BLaER1 (cell line): ENCODE measurements around the gene SEPTIN7.
A peak's percentile ranks its signal among the peaks of the same experiment; 100 is the strongest.

Experiments
- H3K27ac ChIP-seq: shearing (Covaris generic); formaldehyde crosslinking; 2 replicates; pipeline ENCODE4 v1.8.1; 2022
- H3K27me3 ChIP-seq: shearing (Covaris generic); formaldehyde crosslinking; 2 replicates; pipeline ENCODE4 v1.8.1; 2022
- H3K36me3 ChIP-seq: shearing (Covaris generic); formaldehyde crosslinking; 2 replicates; pipeline ENCODE4 v1.8.1; 2022
- H3K4me1 ChIP-seq: shearing (Covaris generic); formaldehyde crosslinking; 2 replicates; pipeline ENCODE4 v1.8.1; 2022
- H3K4me2 ChIP-seq: shearing (Covaris generic); formaldehyde crosslinking; 2 replicates; pipeline ENCODE4 v1.8.1; 2022
- H3K4me3 ChIP-seq: shearing (Covaris generic); formaldehyde crosslinking; 2 replicates; pipeline ENCODE4 v1.8.1; 2022
- H3K9ac ChIP-seq: shearing (Covaris generic); formaldehyde crosslinking; 2 replicates; pipeline ENCODE4 v1.8.1; 2022
- H3K9me3 ChIP-seq: shearing (Covaris generic); formaldehyde crosslinking; 2 replicates; pipeline ENCODE4 v1.8.1; 2022
- H4K20me1 ChIP-seq: shearing (Covaris generic); formaldehyde crosslinking; 2 replicates; pipeline ENCODE4 v1.8.1; 2022
- Cebpa-rat ChIP-seq: shearing (Covaris generic); IDR thresholded peaks from 2 replicates; pipeline ENCODE4 v1.8.1; 2022

Gene SEPTIN7

DNA sequence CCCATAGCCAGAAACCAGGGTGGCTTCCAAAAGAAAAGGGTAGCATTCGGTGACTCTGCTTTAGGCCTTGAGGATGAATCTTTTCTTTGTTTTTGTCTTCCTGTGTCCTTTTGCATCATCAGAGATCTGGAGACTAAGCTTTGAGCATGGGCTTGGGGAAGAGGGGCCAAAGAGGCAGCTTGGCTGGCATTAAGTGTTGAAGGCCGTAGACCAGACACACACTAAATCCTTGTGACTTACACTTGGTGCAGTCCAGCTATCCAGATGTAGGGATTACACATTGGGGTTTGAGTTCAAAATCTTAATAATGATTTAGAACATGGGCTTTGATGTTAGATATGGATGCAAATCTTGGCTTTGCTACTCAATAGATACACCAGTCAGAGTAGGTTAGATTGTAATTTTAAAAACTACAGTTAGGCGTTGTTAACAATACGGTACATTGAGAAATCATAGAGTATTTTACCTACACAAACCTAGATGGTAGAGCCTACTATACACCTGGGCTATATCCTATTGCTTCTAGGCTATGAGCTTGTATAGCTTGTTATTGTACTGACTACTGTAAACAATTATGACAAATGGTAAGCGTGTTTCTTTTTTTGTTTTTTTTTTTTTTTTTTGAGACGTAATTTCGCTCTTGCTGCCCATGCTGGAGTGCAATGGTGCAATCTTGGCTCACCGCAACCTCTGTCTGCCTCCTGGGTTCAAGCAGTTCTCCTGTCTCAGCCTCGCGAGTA, 3.5 kb downstream of the SEPTIN7 start:
- Histone ChIP-seq H3K36me3 (peaks cover 53% of the 10 kb centered on the region), H3K4me2 (peak overlapping the region; percentile 90; the same call in 1 of the 2 replicates), H3K4me1 (peaks cover 29% of the 10 kb centered on the region), H4K20me1 (peaks cover 79% of the 10 kb centered on the region), H3K27ac (no peak overlapping the region), H3K9me3 (peaks cover 46% of the 10 kb centered on the region), H3K9ac (no peak overlapping the region), H3K27me3 (no peaks in the 10 kb centered on the region), H3K4me3 (no peak overlapping the region)
- no peak for TF ChIP-seq Cebpa-rat

DNA sequence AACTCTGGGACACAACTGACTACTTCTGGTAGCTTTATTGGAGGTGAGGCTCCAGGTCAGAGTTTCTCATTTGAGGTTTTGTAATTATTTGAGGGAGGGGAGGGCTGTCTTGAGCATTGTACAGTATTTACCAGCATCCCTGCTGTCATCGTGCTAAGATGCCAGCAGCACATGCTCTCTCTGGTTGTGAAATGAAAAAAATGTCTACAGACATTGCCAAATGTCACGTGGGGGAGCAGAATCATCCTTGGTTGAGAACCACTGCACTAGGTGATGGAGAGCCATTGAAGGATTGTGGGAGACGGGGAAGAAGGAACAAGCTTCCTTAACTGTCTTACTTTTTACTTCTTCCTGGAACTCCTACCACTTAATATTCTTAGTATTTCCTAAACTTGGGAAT, 5.0 kb downstream of the SEPTIN7 start:
- peaks cover 22% of the 10 kb centered on the region for H3K4me1 ChIP-seq
- H3K27me3 ChIP-seq: no peaks in the 10 kb centered on the region
- H4K20me1 ChIP-seq: peaks cover 94% of the 10 kb centered on the region
- H3K4me2 ChIP-seq: no peak overlapping the region
- no peak overlapping the region for H3K9ac ChIP-seq
- no peak overlapping the region for H3K27ac ChIP-seq
- peaks cover 60% of the 10 kb centered on the region for H3K9me3 ChIP-seq
- TF ChIP-seq Cebpa-rat: no peak
- H3K36me3 ChIP-seq: peaks cover 68% of the 10 kb centered on the region
- no peak overlapping the region for H3K4me3 ChIP-seq

DNA sequence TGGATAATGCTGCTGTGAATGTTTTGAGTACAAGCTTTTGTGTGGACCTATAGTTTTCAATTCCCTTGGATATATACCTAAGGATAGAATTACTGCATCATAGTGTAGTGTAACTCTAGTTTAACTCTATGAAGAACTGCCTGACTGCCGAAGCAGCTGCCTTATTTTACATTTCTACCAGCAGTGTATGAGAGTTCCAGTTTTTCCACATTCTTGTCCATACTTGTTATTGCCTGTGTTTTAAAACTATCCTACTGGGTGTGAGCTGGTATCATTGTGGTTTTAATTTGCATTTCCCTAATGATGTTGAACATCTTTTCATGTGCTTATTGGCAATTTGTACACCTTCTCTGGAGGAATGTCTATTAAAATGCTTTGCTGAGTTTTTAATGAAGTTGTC, 15.7 kb downstream of the SEPTIN7 start:
- Histone ChIP-seq H4K20me1 (peaks cover 99% of the 10 kb centered on the region), H3K4me3 (no peak overlapping the region), H3K4me2 (no peak overlapping the region), H3K9ac (no peak overlapping the region), H3K4me1 (no peaks in the 10 kb centered on the region), H3K27me3 (no peaks in the 10 kb centered on the region), H3K9me3 (peaks cover 96% of the 10 kb centered on the region), H3K36me3 (peaks cover 46% of the 10 kb centered on the region), H3K27ac (no peak overlapping the region)
- no peak for TF ChIP-seq Cebpa-rat

DNA sequence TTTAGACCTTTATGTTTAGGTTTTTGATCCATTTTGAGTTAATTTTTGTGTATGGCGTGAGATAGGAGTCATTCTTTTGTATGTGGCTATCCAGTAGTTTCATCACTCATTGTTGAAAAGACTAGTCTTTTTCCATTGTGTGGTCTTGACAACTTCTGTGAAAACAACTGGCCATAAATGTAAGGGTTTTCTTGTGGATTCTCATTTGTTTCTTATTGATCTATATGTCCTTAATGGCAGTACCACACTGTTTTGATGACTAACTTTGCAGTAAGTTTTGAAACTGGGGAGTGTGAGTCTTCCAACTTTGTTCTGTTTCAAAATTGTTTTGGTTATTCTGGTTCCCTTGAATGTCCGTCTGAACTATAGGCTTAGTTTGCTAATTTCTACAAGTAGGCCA, 16.3 kb downstream of the SEPTIN7 start:
- TF ChIP-seq Cebpa-rat: no peak
- Histone ChIP-seq H3K27me3 (no peaks in the 10 kb centered on the region), H3K9ac (no peak overlapping the region), H3K36me3 (peaks cover 48% of the 10 kb centered on the region), H3K27ac (no peak overlapping the region), H3K4me3 (no peak overlapping the region), H3K9me3 (peaks cover 97% of the 10 kb centered on the region), H4K20me1 (peaks cover 99% of the 10 kb centered on the region), H3K4me2 (no peak overlapping the region), H3K4me1 (no peaks in the 10 kb centered on the region)

DNA sequence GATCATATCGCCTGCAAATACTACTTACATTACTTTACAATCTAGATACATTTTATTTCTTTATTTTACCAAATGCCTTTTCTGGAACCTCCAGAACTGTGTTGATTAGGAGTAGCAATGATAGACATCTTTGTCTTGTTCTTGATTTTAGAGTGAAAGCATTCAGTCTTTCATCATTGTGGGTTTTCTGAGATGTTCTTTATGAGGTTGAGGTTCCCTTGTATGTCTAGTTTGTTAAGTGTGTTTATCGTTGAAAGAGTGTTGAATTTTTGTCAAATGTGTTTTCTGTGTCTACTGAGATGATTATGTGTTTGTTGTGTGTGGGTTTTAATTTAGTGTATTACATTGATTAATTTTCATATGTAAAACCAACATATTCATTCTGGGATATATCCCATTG, 17.1 kb downstream of the SEPTIN7 start:
- H4K20me1 ChIP-seq: peaks cover 99% of the 10 kb centered on the region
- no peak overlapping the region for H3K27ac ChIP-seq
- no peak overlapping the region for H3K4me3 ChIP-seq
- peaks cover 97% of the 10 kb centered on the region for H3K9me3 ChIP-seq
- H3K36me3 ChIP-seq: peaks cover 54% of the 10 kb centered on the region
- no peaks in the 10 kb centered on the region for H3K27me3 ChIP-seq
- no peak for TF ChIP-seq Cebpa-rat
- no peak overlapping the region for H3K9ac ChIP-seq
- no peak overlapping the region for H3K4me2 ChIP-seq
- no peaks in the 10 kb centered on the region for H3K4me1 ChIP-seq

DNA sequence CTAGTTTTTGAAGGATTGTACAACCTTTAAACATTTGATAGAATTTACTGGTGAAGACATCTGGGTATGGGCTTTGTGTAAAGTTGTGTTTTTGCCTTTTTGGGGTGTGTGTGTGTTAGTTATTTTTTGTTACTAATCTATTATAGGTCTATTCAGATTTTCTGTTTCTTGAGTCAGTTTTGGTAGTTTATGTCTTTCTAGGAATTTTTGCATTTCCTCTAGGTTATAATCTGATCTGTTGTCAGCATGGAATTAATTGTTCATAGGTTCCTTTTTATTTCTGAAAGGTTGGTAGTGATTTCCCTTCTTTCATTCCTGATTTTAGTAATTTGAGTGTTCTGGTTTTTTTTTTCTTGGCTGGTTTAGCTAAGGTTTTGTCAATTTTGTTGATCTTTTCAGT, 17.7 kb downstream of the SEPTIN7 start:
- no peak overlapping the region for H3K27ac ChIP-seq
- H4K20me1 ChIP-seq: peaks cover 99% of the 10 kb centered on the region
- TF ChIP-seq Cebpa-rat: no peak
- no peak overlapping the region for H3K4me3 ChIP-seq
- peaks cover 54% of the 10 kb centered on the region for H3K36me3 ChIP-seq
- no peak overlapping the region for H3K4me2 ChIP-seq
- no peak overlapping the region for H3K9ac ChIP-seq
- H3K4me1 ChIP-seq: no peaks in the 10 kb centered on the region
- peaks cover 97% of the 10 kb centered on the region for H3K9me3 ChIP-seq
- no peaks in the 10 kb centered on the region for H3K27me3 ChIP-seq

DNA sequence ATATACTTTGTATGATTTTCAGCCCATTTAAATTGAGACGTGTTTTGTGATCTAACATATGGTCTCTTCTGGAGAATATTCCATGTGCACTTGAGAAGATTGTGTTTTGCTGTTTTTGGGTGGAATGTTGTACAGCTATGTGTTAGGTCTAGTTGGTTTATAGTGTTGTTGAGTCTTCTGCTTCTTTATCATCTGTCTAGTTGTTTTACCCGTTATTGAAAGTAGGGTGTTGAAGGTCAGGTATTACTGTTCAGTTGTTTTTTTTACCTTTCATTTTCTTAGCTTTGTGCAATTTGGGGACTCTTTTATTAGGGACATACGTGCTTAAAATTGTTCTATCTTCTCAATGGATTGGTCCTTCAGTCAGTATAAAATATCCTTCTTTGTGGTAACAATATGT, 18.5 kb downstream of the SEPTIN7 start:
- H3K27me3 ChIP-seq: no peaks in the 10 kb centered on the region
- TF ChIP-seq Cebpa-rat: no peak
- peaks cover 59% of the 10 kb centered on the region for H3K36me3 ChIP-seq
- no peaks in the 10 kb centered on the region for H3K4me1 ChIP-seq
- no peak overlapping the region for H3K4me3 ChIP-seq
- peaks cover 97% of the 10 kb centered on the region for H3K9me3 ChIP-seq
- no peak overlapping the region for H3K9ac ChIP-seq
- H4K20me1 ChIP-seq: peaks cover 99% of the 10 kb centered on the region
- H3K27ac ChIP-seq: no peak overlapping the region
- H3K4me2 ChIP-seq: no peak overlapping the region

DNA sequence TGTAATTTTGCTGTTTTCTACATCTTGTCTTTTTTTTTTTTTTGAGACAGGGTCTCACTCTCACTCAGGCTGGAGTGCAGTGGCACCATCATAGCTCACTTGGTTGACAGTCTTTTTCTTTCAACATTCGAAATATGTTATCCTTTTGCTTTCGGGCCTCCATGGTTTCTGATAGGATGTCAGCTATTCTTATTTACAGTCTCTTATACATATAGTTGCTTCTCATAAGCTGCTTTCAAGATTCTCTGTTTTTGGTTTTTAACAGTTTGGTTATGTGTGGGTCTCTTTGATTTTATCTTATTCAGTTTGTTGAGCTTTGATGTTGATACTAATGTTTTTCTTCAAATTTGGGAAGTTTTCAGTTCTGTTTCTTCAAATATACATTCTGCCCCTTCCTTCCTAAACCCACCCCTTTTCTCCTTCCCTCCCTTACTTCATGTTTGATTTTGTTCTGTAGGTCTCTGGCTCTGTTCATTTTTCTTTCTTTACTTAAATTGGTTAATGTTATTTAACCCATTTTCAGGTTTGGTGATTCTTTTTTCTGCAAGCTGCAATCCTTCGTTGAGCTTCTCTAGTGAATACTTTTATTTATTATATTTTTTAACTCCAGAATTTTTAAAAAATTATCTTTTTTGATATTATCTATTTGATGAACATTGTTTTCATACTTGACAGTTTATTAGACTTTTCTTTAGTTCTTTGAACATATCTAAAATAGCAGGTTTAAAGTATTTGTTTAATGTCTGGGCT, 19.3 kb downstream of the SEPTIN7 start:
- Histone ChIP-seq H3K4me1 (no peaks in the 10 kb centered on the region), H3K9me3 (peaks cover 89% of the 10 kb centered on the region), H3K9ac (no peak overlapping the region), H3K4me3 (no peak overlapping the region), H3K27me3 (no peaks in the 10 kb centered on the region), H4K20me1 (peaks cover 99% of the 10 kb centered on the region), H3K36me3 (peaks cover 56% of the 10 kb centered on the region), H3K27ac (no peak overlapping the region), H3K4me2 (no peak overlapping the region)
- TF ChIP-seq Cebpa-rat: no peak

DNA sequence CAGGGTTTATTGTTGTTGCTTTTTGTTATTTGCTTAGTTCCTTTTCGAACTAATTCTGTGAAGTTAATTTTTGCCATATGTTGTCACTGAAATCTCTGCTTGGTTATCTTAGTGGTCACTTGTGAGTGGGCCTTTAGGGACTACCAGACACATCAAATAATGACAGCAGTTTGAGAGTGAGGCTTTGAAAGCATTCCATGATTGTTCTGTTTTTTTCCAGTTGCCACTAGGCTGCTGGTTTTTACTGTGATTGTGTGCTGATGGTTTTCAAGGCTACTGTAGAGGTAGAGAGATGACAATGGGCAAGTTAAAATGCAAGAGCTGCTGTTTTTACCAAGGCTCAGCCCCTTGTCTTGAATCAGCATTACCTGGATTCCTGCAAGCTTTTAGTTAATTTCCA, 20.0 kb downstream of the SEPTIN7 start:
- no peak overlapping the region for H3K27ac ChIP-seq
- H3K4me1 ChIP-seq: no peaks in the 10 kb centered on the region
- TF ChIP-seq Cebpa-rat: no peak
- H3K9ac ChIP-seq: no peak overlapping the region
- peaks cover 99% of the 10 kb centered on the region for H4K20me1 ChIP-seq
- H3K4me3 ChIP-seq: no peak overlapping the region
- peaks cover 82% of the 10 kb centered on the region for H3K9me3 ChIP-seq
- no peak overlapping the region for H3K4me2 ChIP-seq
- peaks cover 56% of the 10 kb centered on the region for H3K36me3 ChIP-seq
- H3K27me3 ChIP-seq: no peaks in the 10 kb centered on the region

DNA sequence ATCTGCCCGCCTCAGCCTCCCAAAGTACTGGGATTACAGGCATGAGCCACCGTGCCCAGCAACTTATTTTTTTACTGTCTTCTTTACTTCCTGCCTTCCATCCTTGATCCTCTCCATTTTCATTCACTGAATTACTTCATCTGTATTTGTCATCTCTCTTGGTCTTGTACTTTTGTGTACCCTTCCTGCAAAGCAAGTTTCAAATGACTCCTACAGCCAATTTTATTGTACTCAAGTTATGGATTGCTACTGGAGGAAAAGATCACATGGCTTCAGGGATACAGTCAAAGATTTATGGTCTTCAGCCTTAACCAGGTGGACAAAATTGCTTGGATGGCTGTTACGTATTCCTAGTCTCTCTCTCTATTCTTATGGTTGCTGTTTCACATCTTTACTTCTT, 22.6 kb downstream of the SEPTIN7 start:
- no peak overlapping the region for H3K4me3 ChIP-seq
- peaks cover 54% of the 10 kb centered on the region for H3K36me3 ChIP-seq
- no peak for TF ChIP-seq Cebpa-rat
- no peaks in the 10 kb centered on the region for H3K4me1 ChIP-seq
- no peaks in the 10 kb centered on the region for H3K27me3 ChIP-seq
- peaks cover 99% of the 10 kb centered on the region for H4K20me1 ChIP-seq
- H3K27ac ChIP-seq: no peak overlapping the region
- H3K9ac ChIP-seq: no peak overlapping the region
- H3K9me3 ChIP-seq: peaks cover 72% of the 10 kb centered on the region
- no peak overlapping the region for H3K4me2 ChIP-seq
